Stomach (tissue), 4 donors: ENCODE results near the gene TLE2.

Experiments used
- EP300 ChIP-seq: sonication (generic); formaldehyde crosslinking; IDR thresholded peaks from one replicate; pipeline ENCODE4 v1.6.1; 2017; ENCODE audit warnings: antibody characterized with exemption
- POLR2A ChIP-seq, 4 donors: fragments of 450-650 bp; IDR thresholded peaks; one replicate each; pipeline ENCODE4 v1.6.1; 2016; ENCODE audit warnings: antibody characterized with exemption in 4 of 4, control low read depth in 2 of 4, mild to moderate bottlenecking in 1 of 4, moderate library complexity in 1 of 4
- POLR2AphosphoS5 ChIP-seq, 3 donors: sonication (generic); formaldehyde crosslinking; IDR thresholded peaks; one replicate each; pipeline ENCODE4 v1.6.1; 2016; ENCODE audit warnings: antibody characterized with exemption in 3 of 3
- TF ChIP-seq, protein P1 (sequence below), 7 experiments: fragments of 450-650 bp in 4 of 7; fragments of 200-600 bp in 3 of 7; sonication (generic) in 3 of 7; IDR thresholded peaks; one replicate each; pipeline ENCODE4 v1.5.1; 2016 to 2019; ENCODE audit warnings: antibody characterized with exemption in 7 of 7, control low read depth in 2 of 7, mild to moderate bottlenecking in 1 of 7

DNA sequence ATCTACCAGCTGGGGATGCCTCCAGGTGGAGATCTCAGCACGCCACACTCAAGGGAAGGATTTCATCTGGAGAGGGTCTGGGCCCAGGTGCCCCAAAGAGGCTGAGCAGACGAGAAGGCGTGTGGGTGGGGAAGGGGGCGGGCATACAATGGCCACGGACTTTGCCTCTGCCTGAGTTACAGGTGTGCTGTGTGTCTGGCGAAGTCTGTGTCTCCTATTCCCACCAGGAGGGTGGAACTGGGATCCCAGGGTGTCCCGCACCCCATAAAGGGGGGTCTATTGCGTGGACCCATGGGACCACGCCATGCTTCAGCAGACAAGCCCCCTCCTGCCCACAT, 3.6 kb downstream of the TLE2 start:
- TF ChIP-seq, protein P1, sequence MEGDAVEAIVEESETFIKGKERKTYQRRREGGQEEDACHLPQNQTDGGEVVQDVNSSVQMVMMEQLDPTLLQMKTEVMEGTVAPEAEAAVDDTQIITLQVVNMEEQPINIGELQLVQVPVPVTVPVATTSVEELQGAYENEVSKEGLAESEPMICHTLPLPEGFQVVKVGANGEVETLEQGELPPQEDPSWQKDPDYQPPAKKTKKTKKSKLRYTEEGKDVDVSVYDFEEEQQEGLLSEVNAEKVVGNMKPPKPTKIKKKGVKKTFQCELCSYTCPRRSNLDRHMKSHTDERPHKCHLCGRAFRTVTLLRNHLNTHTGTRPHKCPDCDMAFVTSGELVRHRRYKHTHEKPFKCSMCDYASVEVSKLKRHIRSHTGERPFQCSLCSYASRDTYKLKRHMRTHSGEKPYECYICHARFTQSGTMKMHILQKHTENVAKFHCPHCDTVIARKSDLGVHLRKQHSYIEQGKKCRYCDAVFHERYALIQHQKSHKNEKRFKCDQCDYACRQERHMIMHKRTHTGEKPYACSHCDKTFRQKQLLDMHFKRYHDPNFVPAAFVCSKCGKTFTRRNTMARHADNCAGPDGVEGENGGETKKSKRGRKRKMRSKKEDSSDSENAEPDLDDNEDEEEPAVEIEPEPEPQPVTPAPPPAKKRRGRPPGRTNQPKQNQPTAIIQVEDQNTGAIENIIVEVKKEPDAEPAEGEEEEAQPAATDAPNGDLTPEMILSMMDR (IDR thresholded peaks at IDR 0.05), result no peak
- TF ChIP-seq EP300 (no peak), POLR2AphosphoS5 (IDR thresholded peaks at IDR 0.05) (no peak), POLR2A (IDR thresholded peaks at IDR 0.05) (no peak)
